H7 (cell line): ENCODE results near the gene SLC38A10. TPM values are rescaled to one million over a fixed set of nuclear protein-coding genes. Genes with fewer than 3 reads are reported as not detected.

Experiments
- DNase-seq: peaks from one replicate; pipeline ENCODE4 v3.0.0; 2012
- H3K27me3 ChIP-seq: 2 replicates; pipeline ENCODE4 v1.6.0; 2011; ENCODE audit warnings: mild to moderate bottlenecking, low read length; ENCODE audit not compliant: control insufficient read depth, insufficient read depth
- H3K36me3 ChIP-seq: replicated peaks from 2 replicates; pipeline ENCODE4 v1.5.1; 2011; ENCODE audit warnings: low read length; ENCODE audit not compliant: control insufficient read depth, insufficient read depth
- H3K4me3 ChIP-seq: 2 replicates; pipeline ENCODE4 v1.5.1; 2011; ENCODE audit warnings: low read depth, mild to moderate bottlenecking, control low read depth, low read length, moderate library complexity; ENCODE audit not compliant: insufficient read depth
- total RNA-seq: library from RNA; depleted of rRNA; stranded (reverse); fragments of >200 nt; shearing (Covaris generic); gene quantifications from 2 replicates; pipeline ENCODE4 v1.2.3, GENCODE V29; 2014

Gene SLC38A10
- total RNA-seq, 1 experiment from 2014 or later = 44.2 TPM

- DNase-seq = peak; percentile 83
- no peaks in the 10 kb centered on the region for H3K27me3 ChIP-seq
Observed at GRCh38 chr17:81258292-81258691, 36.8 kb downstream of the SLC38A10 start.

GRCh38 chr17:81257533-81257932 lies 37.6 kb downstream of the SLC38A10 start:
- Histone ChIP-seq H3K27me3 (no peaks in the 10 kb centered on the region), H3K4me3 (no peak overlapping the region), H3K36me3 (peaks cover 2% of the 10 kb centered on the region)
- no peak for DNase-seq

More at GRCh38 chr17:81258292-81258691, 36.8 kb downstream of the SLC38A10 start:
- H3K36me3 ChIP-seq = peaks cover 2% of the 10 kb centered on the region
- H3K4me3 ChIP-seq = no peak overlapping the region

GRCh38 chr17:81256616-81257015 lies 38.5 kb downstream of the SLC38A10 start:
- peaks cover 2% of the 10 kb centered on the region; the same call in 1 of the 2 replicates for H3K36me3 ChIP-seq
- no peak for DNase-seq
- H3K4me3 ChIP-seq = no peak overlapping the region
- H3K27me3 ChIP-seq = no peaks in the 10 kb centered on the region

- H3K36me3 ChIP-seq = peaks cover 2% of the 10 kb centered on the region; the same call in 1 of the 2 replicates
- H3K4me3 ChIP-seq = no peak overlapping the region
- no peaks in the 10 kb centered on the region for H3K27me3 ChIP-seq
- peak; percentile 89 for DNase-seq
Observed at GRCh38 chr17:81254955-81255717, 40.0 kb downstream of the SLC38A10 start.

GRCh38 chr17:81253358-81254131 lies 41.6 kb downstream of the SLC38A10 start:
- H3K27me3 ChIP-seq = no peaks in the 10 kb centered on the region
- H3K4me3 ChIP-seq = no peak overlapping the region
- peak; percentile 87 for DNase-seq
- no peaks in the 10 kb centered on the region; the same call in none of the 2 replicates for H3K36me3 ChIP-seq

GRCh38 chr17:81252987-81253329 lies 42.1 kb downstream of the SLC38A10 start:
- Histone ChIP-seq H3K36me3 (no peaks in the 10 kb centered on the region; the same call in none of the 2 replicates), H3K4me3 (no peak overlapping the region), H3K27me3 (no peaks in the 10 kb centered on the region)
- DNase-seq = no peak

- no peaks in the 10 kb centered on the region; the same call in none of the 2 replicates for H3K36me3 ChIP-seq
- H3K27me3 ChIP-seq = no peaks in the 10 kb centered on the region
- H3K4me3 ChIP-seq = no peak overlapping the region
- DNase-seq = no peak
Observed at GRCh38 chr17:81252326-81252986, 42.7 kb downstream of the SLC38A10 start.

DNA sequence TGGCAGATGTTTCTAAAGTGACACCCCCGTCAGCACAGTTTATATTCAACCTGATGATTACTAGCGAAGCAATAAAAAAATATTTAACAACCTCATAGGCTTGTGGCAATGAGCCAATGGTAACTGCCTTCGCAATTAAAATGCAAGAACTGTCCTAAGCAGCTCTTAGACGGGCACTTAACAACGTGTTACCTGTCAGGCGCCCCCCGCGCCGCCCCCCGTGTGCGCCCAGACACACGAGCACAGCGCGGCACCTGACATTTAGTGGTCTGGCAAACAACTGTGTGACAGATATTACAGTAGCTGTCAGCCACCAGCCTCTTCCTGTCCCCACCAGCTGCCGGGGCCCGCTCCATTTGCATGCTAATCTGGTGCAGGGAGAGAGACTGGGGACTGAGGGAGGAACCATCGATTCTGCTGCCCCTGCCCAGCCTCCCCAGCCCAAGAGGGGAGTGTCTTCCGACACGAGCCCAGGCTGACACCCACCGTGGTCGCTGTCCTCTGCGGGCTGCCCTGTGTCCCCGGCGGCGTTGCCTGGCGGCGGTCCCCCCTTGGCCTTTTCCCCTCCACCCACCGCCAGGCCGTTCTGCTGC lies 43.3 kb downstream of the SLC38A10 start:
- DNase-seq = peak; percentile 72
- no peak overlapping the region for H3K4me3 ChIP-seq
- H3K36me3 ChIP-seq = no peaks in the 10 kb centered on the region; the same call in none of the 2 replicates
- H3K27me3 ChIP-seq = no peaks in the 10 kb centered on the region

DNA sequence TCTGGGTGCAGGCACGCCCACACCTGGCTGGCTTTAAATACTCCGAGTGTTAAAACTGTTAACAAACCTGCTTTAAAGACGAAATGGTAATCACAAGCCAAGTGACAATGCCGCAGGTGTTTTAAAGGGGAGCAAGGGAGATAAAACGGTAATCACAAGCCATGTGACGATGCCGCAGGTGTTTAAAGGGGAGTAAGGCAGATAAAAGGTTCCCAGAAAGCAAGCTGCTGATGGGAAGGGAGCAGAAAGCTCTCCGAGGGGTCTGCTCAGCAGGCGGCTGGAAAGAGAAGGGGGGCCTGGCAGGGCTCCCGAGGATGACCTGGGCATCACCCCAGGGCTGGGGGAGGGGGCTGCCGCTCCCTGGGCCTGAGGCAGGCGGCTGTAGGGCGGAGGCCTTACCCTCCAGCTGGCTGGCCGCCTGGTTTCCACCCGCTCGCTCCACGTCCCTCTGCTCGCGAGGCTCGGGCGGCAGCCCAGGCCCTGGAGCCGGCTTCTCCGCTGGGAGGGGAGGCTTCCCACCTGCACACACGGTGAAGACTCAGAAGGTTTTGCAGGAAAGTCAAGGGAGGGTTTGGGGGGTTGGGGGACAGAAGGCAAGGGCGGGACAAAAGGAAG lies 43.9 kb downstream of the SLC38A10 start:
- H3K36me3 ChIP-seq = no peaks in the 10 kb centered on the region; the same call in none of the 2 replicates
- peak; percentile 69 for DNase-seq
- H3K27me3 ChIP-seq = no peaks in the 10 kb centered on the region
- no peak overlapping the region for H3K4me3 ChIP-seq

- DNase-seq = no peak
- H3K27me3 ChIP-seq = no peaks in the 10 kb centered on the region
- no peak overlapping the region for H3K4me3 ChIP-seq
- H3K36me3 ChIP-seq = no peaks in the 10 kb centered on the region; the same call in none of the 2 replicates
Observed at GRCh38 chr17:81250286-81251093, 44.6 kb downstream of the SLC38A10 start.

DNA sequence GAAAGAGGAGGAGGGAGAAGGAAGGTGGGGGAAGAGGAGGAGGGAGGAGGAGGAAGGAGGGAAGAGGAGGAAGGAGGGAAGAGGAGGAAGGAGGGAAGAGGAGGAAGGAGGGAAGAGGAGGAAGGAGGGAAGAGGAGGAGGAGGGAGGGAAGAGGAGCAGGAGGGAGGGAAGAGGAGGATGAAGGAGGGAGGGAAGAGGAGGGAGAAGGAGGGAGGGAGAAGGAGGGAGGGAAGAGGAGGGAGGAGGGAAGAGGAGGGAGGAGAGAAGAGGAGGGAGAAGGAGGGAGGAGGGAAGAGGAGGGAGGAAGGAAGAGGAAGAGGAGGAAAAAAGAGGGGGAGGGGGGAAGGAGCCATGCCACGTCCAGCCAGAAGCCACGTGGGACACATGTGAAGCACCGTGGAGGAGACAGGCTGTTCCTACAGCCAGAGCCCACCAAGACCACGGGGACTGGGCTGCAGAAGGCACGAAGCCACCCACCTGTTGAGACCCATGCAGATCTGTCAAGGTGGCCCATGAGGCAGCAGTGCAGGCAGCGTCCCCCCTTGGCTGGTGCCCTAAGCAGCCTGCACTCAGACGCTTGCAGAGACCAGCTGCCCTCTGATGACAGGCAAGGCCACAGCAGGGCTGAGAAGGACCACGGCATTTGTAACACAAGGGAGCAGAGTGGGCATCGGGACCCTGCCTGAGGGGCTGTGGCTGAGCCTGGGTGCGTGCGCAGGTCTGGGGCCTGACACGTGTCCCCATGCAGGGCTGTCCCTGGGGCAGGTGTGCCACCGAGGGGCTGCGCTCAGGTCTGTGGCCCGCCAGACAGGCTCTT lies 45.7 kb downstream of the SLC38A10 start:
- DNase-seq = no peak
- H3K27me3 ChIP-seq = no peaks in the 10 kb centered on the region
- no peak overlapping the region for H3K4me3 ChIP-seq
- H3K36me3 ChIP-seq = no peaks in the 10 kb centered on the region; the same call in none of the 2 replicates

GRCh38 chr17:81248649-81249048 lies 46.5 kb downstream of the SLC38A10 start:
- Histone ChIP-seq H3K4me3 (no peak overlapping the region), H3K36me3 (no peaks in the 10 kb centered on the region; the same call in none of the 2 replicates), H3K27me3 (no peaks in the 10 kb centered on the region)
- no peak for DNase-seq
